HepG2 (cell line): ENCODE measurements around the gene PTPRC. TPM values are rescaled to one million over a fixed set of nuclear protein-coding genes. Genes with fewer than 3 reads are reported as not detected.

Experiments used
- ATAC-seq: fragments of 200-7000 bp; cut with Tn5 transposase; 3 replicates; pipeline ENCODE4 v1.9.1; 2020; ENCODE audit warnings: mild to moderate bottlenecking, moderate library complexity
- BruUV-seq: library from RNA; stranded (reverse); fragments of 400-500 nt; replicated peaks from 2 replicates; lab custom pipeline; 2021; lab: Mats Ljungman, UMichigan
- CTCF ChIA-PET: fragments of 300-600 bp; formaldehyde crosslinking; extraction: SDS; loops from one replicate; lab custom pipeline; 2021; ENCODE audit warnings: low total read pairs, inconsistent platforms, low intra/inter-chr PET ratio; lab: Yijun Ruan, JAX
- POLR2A ChIA-PET: fragments of 350-600 bp; sonication (Branson Sonifier 250); formaldehyde crosslinking; loops from one replicate; lab custom pipeline; 2020; ENCODE audit warnings: antibody characterized with exemption, inconsistent platforms; lab: Yijun Ruan, JAX
- DNase-seq: peaks from one replicate; pipeline ENCODE4 v3.0.0-alpha.2; 2015; ENCODE audit warnings: low spot score
- FAIRE-seq: peaks from 3 replicates; lab custom pipeline; 2011; peaks lifted over from hg19 to GRCh38; lab: Jason Lieb, UNC
- H2AFZ ChIP-seq: one replicate; pipeline ENCODE4 v1.6.1; 2011; ENCODE audit warnings: low read length, inconsistent platforms
- H3K27ac ChIP-seq: fragments of 300-600 bp; 3 replicates; pipeline ENCODE4 v1.8.0; 2011; ENCODE audit warnings: mixed run types, mild to moderate bottlenecking, mixed read lengths, low read length, inconsistent platforms; ENCODE audit not compliant: insufficient read depth; ENCODE audit errors: extremely low read length
- H3K27me3 ChIP-seq, 2 experiments: fragments of 200-600 bp in 1 of 2; 2 replicates in 1 of 2; 3 replicates in 1 of 2; pipeline versions ENCODE4 v1.6.0 to v1.8.0; 2011; ENCODE audit warnings: low read length in 2 of 2, mild to moderate bottlenecking in 2 of 2, moderate library complexity in 2 of 2, inconsistent platforms in 1 of 2; ENCODE audit not compliant: insufficient read depth in 2 of 2, control insufficient read depth in 1 of 2
- H3K36me3 ChIP-seq, 2 experiments: fragments of 200-600 bp in 1 of 2; replicated peaks in 1 of 2; 2 replicates in 1 of 2; 3 replicates in 1 of 2; pipeline versions ENCODE4 v1.5.1 to v1.8.0; 2011; ENCODE audit warnings: low read length in 2 of 2, inconsistent platforms in 1 of 2; ENCODE audit not compliant: insufficient read depth in 2 of 2, control insufficient read depth in 1 of 2
- H3K4me1 ChIP-seq: 2 replicates; pipeline ENCODE4 v1.5.1; 2012; ENCODE audit warnings: low read length, inconsistent platforms; ENCODE audit not compliant: insufficient read depth
- H3K4me2 ChIP-seq: 2 replicates; pipeline ENCODE4 v1.6.0; 2011; ENCODE audit warnings: low read depth, low read length, inconsistent platforms
- H3K4me3 ChIP-seq, 3 experiments: fragments of 200-600 bp in 1 of 3; sonication (generic), shearing (Covaris generic) in 1 of 3; replicated peaks in 1 of 3; 2 replicates each; pipeline ENCODE4 v1.5.1; 2011 to 2016; ENCODE audit warnings: low read length in 3 of 3, inconsistent platforms in 2 of 3, low read depth in 2 of 3, mild to moderate bottlenecking in 2 of 3, control low read depth in 1 of 3, mixed read lengths in 1 of 3; ENCODE audit not compliant: insufficient read depth in 1 of 3
- H3K79me2 ChIP-seq: one replicate; pipeline ENCODE4 v1.6.1; 2011; ENCODE audit warnings: low read length, inconsistent platforms; ENCODE audit not compliant: insufficient read depth
- H3K9ac ChIP-seq: 2 replicates; pipeline ENCODE4 v1.6.0; 2011; ENCODE audit warnings: mild to moderate bottlenecking, low read depth, low read length, inconsistent platforms; ENCODE audit not compliant: insufficient read depth
- H3K9me3 ChIP-seq: 2 replicates; pipeline ENCODE4 v1.5.1; 2012; ENCODE audit warnings: mild to moderate bottlenecking, low read length
- H4K20me1 ChIP-seq: 2 replicates; pipeline ENCODE4 v1.6.0; 2011; ENCODE audit warnings: inconsistent platforms, mild to moderate bottlenecking, low read length, moderate library complexity; ENCODE audit not compliant: insufficient read depth
- FIP1L1 ChIP-seq: fragments of 200-400 bp; formaldehyde crosslinking; IDR thresholded peaks from 2 replicates; pipeline ENCODE4 v1.6.1; 2018; ENCODE audit warnings: low read depth, mild to moderate bottlenecking, low read length, moderate library complexity, borderline replicate concordance; ENCODE audit not compliant: insufficient read depth
- FOXO1 ChIP-seq: sonication (generic); formaldehyde crosslinking; IDR thresholded peaks from 2 replicates; pipeline ENCODE4 v1.4.0; 2020; ENCODE audit warnings: missing genetic modification reagents
- HMG20A ChIP-seq: IDR thresholded peaks from 2 replicates; pipeline ENCODE4 v1.6.1; 2016; ENCODE audit warnings: borderline replicate concordance
- JDP2 ChIP-seq: sonication (generic); formaldehyde crosslinking; IDR thresholded peaks from 2 replicates; pipeline ENCODE4 v1.8.1; 2022; ENCODE audit warnings: missing genetic modification reagents, borderline replicate concordance
- KLF15 ChIP-seq: sonication (generic); formaldehyde crosslinking; IDR thresholded peaks from 2 replicates; pipeline ENCODE4 v1.8.1; 2023; ENCODE audit warnings: borderline replicate concordance, mild to moderate bottlenecking, inconsistent platforms, missing genetic modification reagents, mixed read lengths
- NFYC ChIP-seq: IDR thresholded peaks from 2 replicates; pipeline ENCODE4 v1.6.1; 2016; ENCODE audit warnings: missing genetic modification reagents, missing compliant biosample characterization
- POLR2A ChIP-seq, 2 experiments: IDR thresholded peaks; 2 replicates each; pipeline ENCODE4 v1.6.1; 2011; ENCODE audit warnings: low read depth in 2 of 2, low read length in 2 of 2, mild to moderate bottlenecking in 1 of 2, moderate library complexity in 1 of 2; ENCODE audit not compliant: insufficient read depth in 1 of 2
- SMAD3 ChIP-seq: sonication (generic); formaldehyde crosslinking; IDR thresholded peaks from 2 replicates; pipeline ENCODE4 v1.4.0; 2020; ENCODE audit warnings: missing genetic modification reagents
- TBX3 ChIP-seq: fragments of 450-650 bp; IDR thresholded peaks from 2 replicates; pipeline ENCODE4 v1.6.1; 2017; ENCODE audit warnings: antibody characterized with exemption, mild to moderate bottlenecking, inconsistent platforms, borderline replicate concordance
- ZNF224 ChIP-seq: sonication (generic); formaldehyde crosslinking; IDR thresholded peaks from 2 replicates; pipeline ENCODE4 v1.5.0; 2020; ENCODE audit warnings: mild to moderate bottlenecking, missing genetic modification reagents
- ZNF709 ChIP-seq: sonication (generic); formaldehyde crosslinking; IDR thresholded peaks from 2 replicates; pipeline ENCODE4 v1.5.0; 2020; ENCODE audit warnings: mild to moderate bottlenecking, missing genetic modification reagents
- WGBS: methylation state at CpG from one replicate; pipeline ENCODE4 v1.1.6; 2017; ENCODE audit warnings: low lambda C conversion rate; 5-methylcytosine and 5-hydroxymethylcytosine counted together
- in situ Hi-C: cut with HindIII; loops from 2 replicates; pipeline ENCODE4 v1.10.0; 2017; ENCODE audit warnings: low pct_unique_long_range_greater_than_20kb; ENCODE audit not compliant: extremely low pct_ligation_motif_present
- intact Hi-C: fragments of 100-400 bp; cut with micrococcal nuclease; formaldehyde crosslinking; loops from one replicate; pipeline ENCODE4 v1.10.0; 2022; ENCODE audit not compliant: unreplicated experiment
- polyA plus RNA-seq, 8 experiments: library from polyadenylated mRNA; depleted of rRNA in 3 of 8; stranded (reverse) in 7 of 8; unstranded in 1 of 8; fragments of >200 nt; fragmentation: Illumina TruSeq in 4 of 8; extraction: Trizol in 4 of 8; gene quantifications; 2 replicates each; pipeline versions ENCODE4 v1.2.1 to v1.2.3, GENCODE V29; 2011 to 2016; ENCODE audit warnings: low read depth in 4 of 8, missing spikeins in 1 of 8, mixed read lengths in 1 of 8; ENCODE audit not compliant: insufficient read depth in 1 of 8
- total RNA-seq, 5 experiments: library from RNA; depleted of rRNA; stranded (reverse); fragments of >200 nt; fragmentation: Illumina TruSeq; extraction: Trizol; gene quantifications; 2 replicates each; pipeline ENCODE4 v1.2.3, GENCODE V29; 2016; ENCODE audit warnings: low read depth in 1 of 5
- TF ChIP-seq, protein P1 (sequence below): sonication (generic); formaldehyde crosslinking; IDR thresholded peaks from 2 replicates; pipeline ENCODE4 v1.5.1; 2020; ENCODE audit warnings: mild to moderate bottlenecking, missing genetic modification reagents, borderline replicate concordance
- TF ChIP-seq, protein P2 (sequence below): sonication (generic); formaldehyde crosslinking; IDR thresholded peaks from 2 replicates; pipeline ENCODE4 v1.5.0; 2020; ENCODE audit warnings: missing genetic modification reagents

The PTPRC gene
- total and polyA plus RNA-seq, 2 of the 13 experiments (the other 11 are each of a cell fraction or from before 2014, with no cell fraction given) = not detected

DNA sequence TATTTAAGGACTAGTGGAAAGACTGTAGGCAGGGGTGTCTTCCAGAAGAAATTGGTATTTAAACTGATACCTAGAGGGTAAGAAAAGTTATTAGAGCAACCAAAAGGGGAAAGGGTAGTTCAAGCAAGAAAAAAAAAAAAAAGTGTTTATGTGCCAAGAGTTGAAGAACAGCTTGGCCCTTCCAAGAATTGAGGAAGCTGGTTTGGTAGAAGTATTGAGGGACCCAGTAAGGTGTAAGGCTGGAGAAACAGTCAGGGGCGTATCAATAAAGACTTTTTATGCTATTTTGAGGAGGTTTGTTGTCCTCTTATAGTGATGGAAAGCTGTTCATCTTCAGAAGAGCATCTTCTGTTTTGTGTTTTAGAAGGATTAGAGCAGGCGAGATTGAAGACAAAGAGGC, 108.3 kb downstream of the PTPRC start:
- no peak for ATAC-seq
- 1% methylated on average over 2 of the region's 2 CpGs for WGBS
- Histone ChIP-seq H3K27ac (no peak overlapping the region), H3K79me2 (no peaks in the 10 kb centered on the region), H3K36me3 (no peaks in the 10 kb centered on the region), H3K4me2 (no peak overlapping the region), H3K9ac (no peak overlapping the region), H3K4me1 (no peaks in the 10 kb centered on the region), H3K4me3 (no peak overlapping the region), H3K9me3 (no peaks in the 10 kb centered on the region), H2AFZ (no peak overlapping the region), H3K27me3 (no peaks in the 10 kb centered on the region), H4K20me1 (no peaks in the 10 kb centered on the region)
- no peak for FAIRE-seq
- in situ Hi-C loops = no loop called here
- intact Hi-C loops = no loop called here
- no peak for DNase-seq
- ChIA-PET CTCF (no interaction called here), POLR2A (no interaction called here)
- no peak for TF ChIP-seq KLF15 (CRISPR knock-in tag)
- no peak for TF ChIP-seq JDP2 (CRISPR knock-in tag)
- TF ChIP-seq, protein P1, sequence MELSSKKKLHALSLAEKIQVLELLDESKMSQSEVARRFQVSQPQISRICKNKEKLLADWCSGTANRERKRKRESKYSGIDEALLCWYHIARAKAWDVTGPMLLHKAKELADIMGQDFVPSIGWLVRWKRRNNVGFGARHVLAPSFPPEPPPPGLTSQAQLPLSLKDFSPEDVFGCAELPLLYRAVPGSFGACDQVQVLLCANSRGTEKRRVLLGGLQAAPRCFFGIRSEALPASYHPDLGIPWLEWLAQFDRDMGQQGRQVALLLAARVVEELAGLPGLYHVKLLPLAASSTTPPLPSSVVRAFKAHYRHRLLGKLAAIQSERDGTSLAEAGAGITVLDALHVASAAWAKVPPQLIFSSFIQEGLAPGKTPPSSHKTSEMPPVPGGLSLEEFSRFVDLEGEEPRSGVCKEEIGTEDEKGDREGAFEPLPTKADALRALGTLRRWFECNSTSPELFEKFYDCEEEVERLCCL (CRISPR knock-in tag) = no peak
- no peak for TF ChIP-seq NFYC
- TF ChIP-seq FOXO1 (CRISPR knock-in tag) = no peak
- TF ChIP-seq ZNF709 (CRISPR knock-in tag) = no peak
- TF ChIP-seq, protein P2, sequence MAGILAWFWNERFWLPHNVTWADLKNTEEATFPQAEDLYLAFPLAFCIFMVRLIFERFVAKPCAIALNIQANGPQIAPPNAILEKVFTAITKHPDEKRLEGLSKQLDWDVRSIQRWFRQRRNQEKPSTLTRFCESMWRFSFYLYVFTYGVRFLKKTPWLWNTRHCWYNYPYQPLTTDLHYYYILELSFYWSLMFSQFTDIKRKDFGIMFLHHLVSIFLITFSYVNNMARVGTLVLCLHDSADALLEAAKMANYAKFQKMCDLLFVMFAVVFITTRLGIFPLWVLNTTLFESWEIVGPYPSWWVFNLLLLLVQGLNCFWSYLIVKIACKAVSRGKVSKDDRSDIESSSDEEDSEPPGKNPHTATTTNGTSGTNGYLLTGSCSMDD (CRISPR knock-in tag) = no peak
- no peak for TF ChIP-seq ZNF224 (CRISPR knock-in tag)
- no peak for TF ChIP-seq HMG20A (CRISPR knock-in tag)
- TF ChIP-seq SMAD3 (CRISPR knock-in tag) = no peak
- no peak for TF ChIP-seq FIP1L1
- no peak for TF ChIP-seq POLR2A (IDR thresholded peaks at IDR 0.05; ENCODE audit: insufficient read depth in 1 of 2, low read depth in 2 of 2, low read length in 2 of 2)
- no peak for TF ChIP-seq TBX3
- no TSS peak for BruUV-seq
